Panc1 (cell line): ENCODE data around the gene CSRNP2. TPM values are rescaled to one million over a fixed set of nuclear protein-coding genes. Genes with fewer than 3 reads are reported as not detected.

Experiments
- ATAC-seq: fragments of 200-7000 bp; cut with Tn5 transposase; 2 replicates; pipeline ENCODE4 v1.9.1; 2020; ENCODE audit warnings: mild to moderate bottlenecking, moderate library complexity
- BruUV-seq: library from RNA; stranded (reverse); fragments of 400-500 nt; replicated peaks from 2 replicates; lab custom pipeline; 2021; lab: Mats Ljungman, UMichigan
- CTCF ChIA-PET: fragments of 300-600 bp; sonication (Branson Sonifier 250); formaldehyde crosslinking; loops from one replicate; lab custom pipeline; 2022; ENCODE audit warnings: antibody characterized with exemption; lab: Charles Lee
- POLR2A ChIA-PET: fragments of 300-600 bp; sonication (Branson Sonifier 250); formaldehyde crosslinking; loops from one replicate; lab custom pipeline; 2022; ENCODE audit warnings: antibody characterized with exemption; lab: Charles Lee
- DNase-seq: peaks from one replicate; pipeline ENCODE4 v3.0.0-alpha.2; 2010; ENCODE audit warnings: low read depth, low spot score
- H3K27ac ChIP-seq: 2 replicates; pipeline ENCODE4 v1.5.1; 2011; ENCODE audit warnings: mild to moderate bottlenecking, low read length, inconsistent platforms
- H3K27me3 ChIP-seq: fragments of 200-500 bp; sonication (Bioruptor generic); 2 replicates; pipeline ENCODE4 v1.6.0; 2014; ENCODE audit warnings: low read length, inconsistent platforms; ENCODE audit not compliant: control insufficient read depth, insufficient read depth
- H3K36me3 ChIP-seq: fragments of 200-500 bp; sonication (Bioruptor generic); 2 replicates; pipeline ENCODE4 v1.5.1; 2014; ENCODE audit warnings: inconsistent platforms, mild to moderate bottlenecking, low read length, moderate library complexity; ENCODE audit not compliant: control insufficient read depth, insufficient read depth
- H3K4me1 ChIP-seq: 2 replicates; pipeline ENCODE4 v1.5.1; 2011; ENCODE audit warnings: inconsistent platforms, mild to moderate bottlenecking, low read length, moderate library complexity; ENCODE audit not compliant: control insufficient read depth, insufficient read depth
- H3K4me3 ChIP-seq, 2 experiments: 2 replicates each; pipeline ENCODE4 v1.5.1; 2011 to 2012; ENCODE audit warnings: low read depth in 2 of 2, low read length in 2 of 2, mild to moderate bottlenecking in 2 of 2, inconsistent platforms in 1 of 2, moderate library complexity in 1 of 2
- H3K9me3 ChIP-seq: fragments of 200-500 bp; sonication (Bioruptor generic); 2 replicates; pipeline ENCODE4 v1.5.1; 2014; ENCODE audit warnings: low read depth, mild to moderate bottlenecking, inconsistent platforms, low read length, moderate library complexity; ENCODE audit not compliant: control insufficient read depth, insufficient read depth
- CTCF ChIP-seq: fragments of 450-650 bp; IDR thresholded peaks from 2 replicates; pipeline ENCODE4 v1.5.1; 2017; ENCODE audit warnings: mild to moderate bottlenecking
- POLR2AphosphoS5 ChIP-seq: IDR thresholded peaks from 2 replicates; pipeline ENCODE4 v1.6.1; 2012; ENCODE audit warnings: mild to moderate bottlenecking, low read depth, low read length, moderate library complexity
- REST ChIP-seq, 2 experiments: IDR thresholded peaks; 2 replicates each; pipeline ENCODE4 v1.6.1; 2011 to 2012; ENCODE audit warnings: low read depth in 2 of 2, control low read depth in 1 of 2, low read length in 1 of 2, mild to moderate bottlenecking in 1 of 2, moderate library complexity in 1 of 2; ENCODE audit not compliant: insufficient read depth in 1 of 2
- SIN3A ChIP-seq: IDR thresholded peaks from 2 replicates; pipeline ENCODE4 v1.6.1; 2012; ENCODE audit warnings: low read depth, mild to moderate bottlenecking, low read length, moderate library complexity, borderline replicate concordance; ENCODE audit not compliant: insufficient read depth
- TCF7L2 ChIP-seq: IDR thresholded peaks from 2 replicates; pipeline ENCODE4 v1.6.1; 2011; ENCODE audit warnings: mild to moderate bottlenecking, low read depth, low read length, inconsistent platforms
- in situ Hi-C: cut with HindIII; loops from 2 replicates; pipeline ENCODE4 v1.10.0; 2016; ENCODE audit warnings: low sequenced_read_pairs, low pct_unique_long_range_greater_than_20kb
- intact Hi-C: fragments of 100-400 bp; cut with micrococcal nuclease; formaldehyde crosslinking; loops from one replicate; pipeline ENCODE4 v1.10.0; 2022; ENCODE audit not compliant: unreplicated experiment
- total RNA-seq: library from RNA; stranded (reverse); gene quantifications from one replicate; pipeline ENCODE4 v1.2.1, GENCODE V29; 2021; ENCODE audit not compliant: unreplicated experiment

CSRNP2 gene
- total RNA-seq, 1 experiment from 2014 or later, result 50.5 TPM

- Histone ChIP-seq H3K27me3 (no peaks in the 10 kb centered on the region), H3K9me3 (no peaks in the 10 kb centered on the region), H3K36me3 (peaks cover 5% of the 10 kb centered on the region), H3K4me3 (no peak overlapping the region), H3K27ac (no peak overlapping the region), H3K4me1 (peaks cover 11% of the 10 kb centered on the region)
- intact Hi-C loops (no loop called here), in situ Hi-C loops (no loop called here)
- ChIA-PET CTCF (interaction anchor here (0.5 kb wide), 1 partner anchor 166 kb away, joined by 8 read pairs; the partner anchor contains the start of gene POU6F1), POLR2A (no interaction called here)
- TF ChIP-seq SIN3A, result no peak
- no peak for TF ChIP-seq TCF7L2
- TF ChIP-seq REST (IDR thresholded peaks at IDR 0.05; ENCODE audit: insufficient read depth in 1 of 2, low read depth in 2 of 2, low read length in 1 of 2), result no peak
- no peak for TF ChIP-seq POLR2AphosphoS5
- no peak for TF ChIP-seq CTCF
- ATAC-seq (no peak), DNase-seq (no peak)
- TSS peak; percentile 29 for BruUV-seq
These were observed 31.6 kb downstream of the CSRNP2 start for GRCh38 chr12:51051787-51052186.

- BruUV-seq, result no TSS peak
- peak overlapping the region; percentile 97 for H3K27ac ChIP-seq
- no peak for DNase-seq
- peaks cover 11% of the 10 kb centered on the region for H3K4me1 ChIP-seq
- intact Hi-C loops, result no loop called here
- no peaks in the 10 kb centered on the region for H3K27me3 ChIP-seq
- in situ Hi-C loops, result no loop called here
- H3K4me3 ChIP-seq, result peak overlapping the region; percentile 75 to 100
- no peaks in the 10 kb centered on the region for H3K9me3 ChIP-seq
- H3K36me3 ChIP-seq, result peaks cover 2% of the 10 kb centered on the region
- POLR2A ChIA-PET, result interaction anchor here (0.7 kb wide), 1 partner anchor 9 kb away, joined by 4 read pairs; no protein-coding TSS in a partner anchor
- no peak for ATAC-seq
- no peak for TF ChIP-seq POLR2AphosphoS5
- no peak for TF ChIP-seq SIN3A
- no peak for TF ChIP-seq CTCF
- no peak for TF ChIP-seq REST (IDR thresholded peaks at IDR 0.05; ENCODE audit: insufficient read depth in 1 of 2, low read depth in 2 of 2, low read length in 1 of 2)
- CTCF ChIA-PET, result no interaction called here
These were observed 33.9 kb downstream of the CSRNP2 start for GRCh38 chr12:51049525-51049924.
